Testis (tissue), 3 donors: Measurements from ENCODE around the gene MX1. TPM values are rescaled to one million over a fixed set of nuclear protein-coding genes. Genes with fewer than 3 reads are reported as not detected.

Experiments
- DNase-seq: peaks from one replicate; pipeline ENCODE4 v3.0.0-alpha.2; 2019
- H3K27ac ChIP-seq, 2 donors: fragments of 200-600 bp; sonication (generic); one replicate each; pipeline ENCODE4 v1.5.1; 2019
- H3K27me3 ChIP-seq: fragments of 200-600 bp; sonication (generic); one replicate; pipeline ENCODE4 v1.5.1; 2019
- H3K36me3 ChIP-seq: fragments of 200-600 bp; sonication (generic); one replicate; pipeline ENCODE4 v1.5.1; 2017; ENCODE audit warnings: low read depth; ENCODE audit errors: missing control alignments
- H3K4me1 ChIP-seq: fragments of 200-600 bp; sonication (generic); one replicate; pipeline ENCODE4 v1.5.1; 2019
- H3K4me3 ChIP-seq, 2 donors: fragments of 200-600 bp; sonication (generic); one replicate each; pipeline ENCODE4 v1.5.1; 2017 to 2019
- H3K9me3 ChIP-seq: fragments of 200-600 bp; sonication (generic); one replicate; pipeline ENCODE4 v1.5.1; 2017
- CTCF ChIP-seq, 3 experiments: fragments of 450-650 bp in 2 of 3; fragments of 200-600 bp in 1 of 3; sonication (generic) in 1 of 3; IDR thresholded peaks; one replicate each; pipeline ENCODE4 v1.5.1; 2016 to 2019; ENCODE audit warnings: antibody characterized with exemption in 3 of 3, mild to moderate bottlenecking in 2 of 3, moderate library complexity in 1 of 3
- POLR2A ChIP-seq: fragments of 450-650 bp; IDR thresholded peaks from one replicate; pipeline ENCODE4 v1.6.1; 2017; ENCODE audit warnings: antibody characterized with exemption, mild to moderate bottlenecking, moderate library complexity
- WGBS, 2 donors: methylation state at CpG; one replicate each; pipeline ENCODE4 v1.1.5; 2018; 5-methylcytosine and 5-hydroxymethylcytosine counted together
- intact Hi-C: fragments of 100-400 bp; cut with DNase I; formaldehyde crosslinking; loops from one replicate; pipeline ENCODE4 v1.15.1; 2023; ENCODE audit warnings: low total_unique reads
- polyA plus RNA-seq: library from polyadenylated mRNA; stranded (reverse); fragments of 350-450 nt; fragmentation: Illumina TruSeq; extraction: RNeasy Lipid Tissue Mini Kit (QIAGEN cat#74804); gene quantifications from one replicate; pipeline ENCODE4 v1.2.3, GENCODE V29; 2014; ENCODE audit warnings: low read depth, low replicate concordance; ENCODE audit not compliant: insufficient read depth
- total RNA-seq, 2 donors: library from RNA; depleted of rRNA; stranded (reverse); fragments of >200 nt; gene quantifications; one replicate each; pipeline ENCODE4 v1.2.3, GENCODE V29; 2016

MX1 gene
- total and polyA plus RNA-seq, 3 donors from 2014 or later = 18.0 to 36.1 (median 22.7) TPM

GRCh38 chr21:41472753-41473548 lies 46.9 kb downstream of the MX1 start:
- no peak for TF ChIP-seq CTCF (IDR thresholded peaks at IDR 0.05)
- 69 to 86% methylated on average over 4 to 33 of the region's 33 CpGs for WGBS, 2 donors
- intact Hi-C loops = no loop called here
- Histone ChIP-seq H3K4me1 (no peaks in the 10 kb centered on the region), H3K36me3 (no peaks in the 10 kb centered on the region), H3K27ac (no peak overlapping the region), H3K27me3 (no peaks in the 10 kb centered on the region), H3K9me3 (no peaks in the 10 kb centered on the region), H3K4me3 (no peak overlapping the region)
- DNase-seq = no peak

- Histone ChIP-seq H3K27ac (no peak overlapping the region), H3K4me1 (no peaks in the 10 kb centered on the region), H3K9me3 (no peaks in the 10 kb centered on the region), H3K27me3 (no peaks in the 10 kb centered on the region), H3K36me3 (no peaks in the 10 kb centered on the region), H3K4me3 (no peak overlapping the region)
- DNase-seq = no peak
- intact Hi-C loops = no loop called here
- TF ChIP-seq POLR2A (no peak), CTCF (IDR thresholded peaks at IDR 0.05) (no peak)
- 82 to 90% methylated on average over 6 to 15 of the region's 15 CpGs for WGBS, 2 donors
Measured at GRCh38 chr21:41475714-41476420, 49.8 kb downstream of the MX1 start.

GRCh38 chr21:41477641-41478318 lies 51.7 kb downstream of the MX1 start:
- no peak overlapping the region for H3K4me3 ChIP-seq
- peak; percentile 47 for DNase-seq
- H3K36me3 ChIP-seq = no peaks in the 10 kb centered on the region
- H3K9me3 ChIP-seq = no peaks in the 10 kb centered on the region
- 39 to 40% methylated on average over 13 to 15 of the region's 15 CpGs for WGBS, 2 donors
- TF ChIP-seq CTCF (IDR thresholded peaks at IDR 0.05) (no peak), POLR2A (no peak)
- intact Hi-C loops = no loop called here
- H3K27ac ChIP-seq = no peak overlapping the region
- no peaks in the 10 kb centered on the region for H3K27me3 ChIP-seq
- H3K4me1 ChIP-seq = no peaks in the 10 kb centered on the region

- H3K36me3 ChIP-seq = no peaks in the 10 kb centered on the region
- H3K27me3 ChIP-seq = no peaks in the 10 kb centered on the region
- no peak for TF ChIP-seq POLR2A
- no peak for TF ChIP-seq CTCF (IDR thresholded peaks at IDR 0.05)
- H3K27ac ChIP-seq = no peak overlapping the region
- DNase-seq = no peak
- intact Hi-C loops = no loop called here
- H3K9me3 ChIP-seq = no peaks in the 10 kb centered on the region
- no peak overlapping the region for H3K4me3 ChIP-seq
- H3K4me1 ChIP-seq = no peaks in the 10 kb centered on the region
- WGBS, 2 donors = 85 to 86% methylated on average over 11 of the region's 11 CpGs
Measured at GRCh38 chr21:41478319-41479177, 52.5 kb downstream of the MX1 start.
